HepG2 (cell line): ENCODE data around the gene UBE2I. TPM values are rescaled to one million over a fixed set of nuclear protein-coding genes. Genes with fewer than 3 reads are reported as not detected.
A peak's percentile ranks its signal among the peaks of the same experiment; 100 is the strongest.

Source experiments
- ATM ChIP-seq: fragments of 450-650 bp; IDR thresholded peaks from 2 replicates; pipeline ENCODE4 v1.7.1; 2017; ENCODE audit warnings: mild to moderate bottlenecking, borderline replicate concordance
- CCAR2 ChIP-seq: fragments of 200-400 bp; formaldehyde crosslinking; optimal IDR thresholded peaks from 2 replicates; pipeline ENCODE3; 2018; ENCODE audit warnings: low read depth, mild to moderate bottlenecking, low read length, moderate library complexity
- FOXA1 ChIP-seq, 2 experiments: fragments of 450-650 bp in 1 of 2; sonication (generic) in 1 of 2; formaldehyde crosslinking in 1 of 2; IDR thresholded peaks; 2 replicates each; pipeline versions ENCODE4 v1.4.0 to v1.6.1; 2016 to 2020; ENCODE audit warnings: missing genetic modification reagents in 1 of 2
- GMEB1 ChIP-seq: sonication (generic); formaldehyde crosslinking; IDR thresholded peaks from 2 replicates; pipeline ENCODE4 v1.5.1; 2020; ENCODE audit warnings: missing genetic modification reagents, mild to moderate bottlenecking, borderline replicate concordance
- MAF1 ChIP-seq: sonication (generic); formaldehyde crosslinking; IDR thresholded peaks from 2 replicates; pipeline ENCODE4 v1.5.0; 2020; ENCODE audit warnings: missing genetic modification reagents, borderline replicate concordance
- NFYB ChIP-seq: sonication (generic); formaldehyde crosslinking; IDR thresholded peaks from 2 replicates; pipeline ENCODE4 v1.4.0; 2020; ENCODE audit warnings: missing genetic modification reagents
- NR1H2 ChIP-seq: sonication (generic); formaldehyde crosslinking; IDR thresholded peaks from 2 replicates; pipeline ENCODE4 v1.8.1; 2022; ENCODE audit warnings: low read depth, missing genetic modification reagents, borderline replicate concordance
- SAFB2 ChIP-seq: sonication (generic); formaldehyde crosslinking; IDR thresholded peaks from 2 replicates; pipeline ENCODE4 v1.5.1; 2020; ENCODE audit warnings: missing genetic modification reagents, low read depth, mild to moderate bottlenecking, borderline replicate concordance
- TAF1 ChIP-seq: sonication (generic); formaldehyde crosslinking; IDR thresholded peaks from 2 replicates; pipeline ENCODE4 v1.4.0; 2020; ENCODE audit warnings: missing genetic modification reagents
- THYN1 ChIP-seq: sonication (generic); formaldehyde crosslinking; IDR thresholded peaks from 2 replicates; pipeline ENCODE4 v1.8.1; 2023; ENCODE audit warnings: low read depth, mild to moderate bottlenecking, moderate library complexity, missing genetic modification reagents, borderline replicate concordance
- TOPORS ChIP-seq: sonication (generic); formaldehyde crosslinking; IDR thresholded peaks from 2 replicates; pipeline ENCODE4 v1.8.0; 2023; ENCODE audit warnings: mild to moderate bottlenecking, missing genetic modification reagents
- ZFP62 ChIP-seq: sonication (generic); formaldehyde crosslinking; IDR thresholded peaks from 2 replicates; pipeline ENCODE4 v1.4.0; 2020; ENCODE audit warnings: missing genetic modification reagents
- ZMYM3 ChIP-seq: sonication (generic); formaldehyde crosslinking; IDR thresholded peaks from 2 replicates; pipeline ENCODE4 v1.5.1; 2020; ENCODE audit warnings: mild to moderate bottlenecking, missing genetic modification reagents
- ZNF318 ChIP-seq: sonication (generic); formaldehyde crosslinking; IDR thresholded peaks from 2 replicates; pipeline ENCODE4 v1.4.0; 2020; ENCODE audit warnings: mild to moderate bottlenecking, missing genetic modification reagents
- ZNF598 ChIP-seq: sonication (generic); formaldehyde crosslinking; IDR thresholded peaks from 2 replicates; pipeline ENCODE4 v1.5.1; 2020; ENCODE audit warnings: mild to moderate bottlenecking, missing genetic modification reagents, borderline replicate concordance
- ZNF670 ChIP-seq: sonication (generic); formaldehyde crosslinking; IDR thresholded peaks from 2 replicates; pipeline ENCODE4 v1.8.0; 2022; ENCODE audit warnings: mild to moderate bottlenecking, missing genetic modification reagents, borderline replicate concordance
- ZNF720 ChIP-seq: sonication (generic); formaldehyde crosslinking; IDR thresholded peaks from 2 replicates; pipeline ENCODE4 v1.4.0; 2020; ENCODE audit warnings: missing genetic modification reagents
- ZNF724P ChIP-seq: sonication (generic); formaldehyde crosslinking; IDR thresholded peaks from 2 replicates; pipeline ENCODE4 v1.8.0; 2022; ENCODE audit warnings: missing genetic modification reagents, borderline replicate concordance
- ZNF75D ChIP-seq: sonication (generic); formaldehyde crosslinking; IDR thresholded peaks from 2 replicates; pipeline ENCODE4 v1.8.1; 2023; ENCODE audit warnings: missing genetic modification reagents, mild to moderate bottlenecking, borderline replicate concordance
- polyA plus RNA-seq, 8 experiments: library from polyadenylated mRNA; depleted of rRNA in 3 of 8; stranded (reverse) in 7 of 8; unstranded in 1 of 8; fragments of >200 nt; fragmentation: Illumina TruSeq in 4 of 8; extraction: Trizol in 4 of 8; gene quantifications; 2 replicates each; pipeline versions ENCODE4 v1.2.1 to v1.2.3, GENCODE V29; 2011 to 2016; ENCODE audit warnings: low read depth in 4 of 8, missing spikeins in 1 of 8, mixed read lengths in 1 of 8; ENCODE audit not compliant: insufficient read depth in 1 of 8
- total RNA-seq, 5 experiments: library from RNA; depleted of rRNA; stranded (reverse); fragments of >200 nt; fragmentation: Illumina TruSeq; extraction: Trizol; gene quantifications; 2 replicates each; pipeline ENCODE4 v1.2.3, GENCODE V29; 2016; ENCODE audit warnings: low read depth in 1 of 5

Gene UBE2I
- total and polyA plus RNA-seq, 2 of the 13 experiments (the other 11 are each of a cell fraction or from before 2014, with no cell fraction given), result 75.8 to 98.9 TPM

DNA sequence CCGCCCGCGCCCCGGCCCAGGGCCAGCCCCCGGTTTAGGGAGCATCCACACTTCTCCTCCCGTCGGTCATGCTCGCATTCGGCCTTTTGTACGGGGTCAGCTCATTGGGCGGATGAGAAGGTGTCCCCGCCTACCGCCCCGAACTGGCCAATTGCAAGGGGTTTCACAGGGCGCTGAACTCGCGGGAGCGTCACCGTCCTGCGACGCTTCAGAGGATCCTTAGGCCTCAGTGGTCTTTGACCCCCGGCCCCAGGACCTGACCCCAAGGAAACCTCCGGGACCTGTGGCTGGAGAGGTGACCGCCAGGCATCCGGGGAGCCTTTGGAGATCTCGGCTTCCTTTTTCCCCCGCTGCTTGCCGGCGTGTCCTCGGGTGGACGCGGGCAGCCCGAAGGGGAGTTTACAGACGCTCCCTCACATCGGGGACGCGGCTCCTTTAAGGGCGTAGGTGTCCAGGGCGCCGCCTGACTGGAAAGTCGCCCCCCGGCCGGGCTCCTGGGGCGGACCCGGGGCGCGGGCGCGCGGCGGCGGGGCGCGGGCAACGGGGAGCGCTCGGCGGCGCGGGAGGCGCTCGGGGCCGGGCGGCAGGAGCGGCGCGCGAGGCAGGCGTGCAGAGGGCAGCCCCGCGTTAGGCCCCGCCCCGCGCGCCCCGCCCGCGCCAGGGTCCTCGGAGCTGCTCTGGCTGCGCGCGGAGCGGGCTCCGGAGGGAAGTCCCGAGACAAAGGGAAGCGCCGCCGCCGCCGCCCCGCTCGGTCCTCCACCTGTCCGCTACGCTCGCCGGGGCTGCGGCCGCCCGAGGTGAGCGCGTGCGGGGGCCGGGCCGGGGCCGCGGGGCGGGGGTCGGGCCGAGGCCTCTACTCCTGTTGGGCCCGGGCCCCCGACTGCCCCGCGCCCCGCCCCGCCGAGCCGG lies at the start of gene UBE2I (continued):
- 0 out of 2 replicates have a peak, but pooled peaks have one; percentile 47 for TF ChIP-seq MAF1 (CRISPR knock-in tag)
- TF ChIP-seq ATM, result no peak
- TF ChIP-seq ZFP62, result no peak
- TF ChIP-seq ZNF724P (CRISPR knock-in tag), result no peak
- TF ChIP-seq THYN1 (CRISPR knock-in tag), result no peak
- no peak for TF ChIP-seq FOXA1 (IDR thresholded peaks at IDR 0.05)
- TF ChIP-seq FOXA1 (CRISPR knock-in tag; IDR thresholded peaks at IDR 0.05), result no peak
- TF ChIP-seq ZNF720 (CRISPR knock-in tag), result no peak
- TF ChIP-seq ZNF598 (CRISPR knock-in tag), result peak; percentile 90; the same call in 1 of the 2 replicates
- TF ChIP-seq TOPORS, result no peak
- peak; percentile 71; the same call in 1 of the 2 replicates for TF ChIP-seq NR1H2
- peak; percentile 56; the same call in 1 of the 2 replicates for TF ChIP-seq TAF1
- TF ChIP-seq ZNF670 (CRISPR knock-in tag), result peak; percentile 62; the same call in 1 of the 2 replicates
- TF ChIP-seq ZNF318 (CRISPR knock-in tag), result no peak
- TF ChIP-seq CCAR2, result no peak
- TF ChIP-seq NFYB (CRISPR knock-in tag), result peak; percentile 94
- TF ChIP-seq ZNF75D, result 0 out of 2 replicates have a peak, but pooled peaks have one; percentile 35
- peak; percentile 72 for TF ChIP-seq GMEB1
- no peak for TF ChIP-seq ZMYM3
- TF ChIP-seq SAFB2 (CRISPR knock-in tag), result no peak
